Colonic mucosa (tissue), 4 donors: ENCODE data around the gene CCDC154. TPM values are rescaled to one million over a fixed set of nuclear protein-coding genes. Genes with fewer than 3 reads are reported as not detected.
A peak's percentile ranks its signal among the peaks of the same experiment; 100 is the strongest.

Source experiments
- DNase-seq: peaks from one replicate; pipeline ENCODE4 v3.0.0-alpha.2; 2020
- H3K27ac ChIP-seq: fragments of 200-600 bp; one replicate; pipeline ENCODE4 v1.8.0; 2021
- H3K27me3 ChIP-seq: fragments of 200-600 bp; one replicate; pipeline ENCODE4 v1.8.0; 2021
- H3K36me3 ChIP-seq: fragments of 200-600 bp; one replicate; pipeline ENCODE4 v1.8.0; 2021
- H3K4me1 ChIP-seq: fragments of 200-600 bp; one replicate; pipeline ENCODE4 v1.8.0; 2021; ENCODE audit warnings: mild to moderate bottlenecking
- H3K4me3 ChIP-seq: fragments of 200-600 bp; one replicate; pipeline ENCODE4 v1.8.0; 2021
- H3K9ac ChIP-seq, 2 donors: one replicate each; pipeline ENCODE4 v1.7.0; 2013; ENCODE audit warnings: control low read depth in 2 of 2, low read depth in 2 of 2, low read length in 2 of 2
- H3K9me3 ChIP-seq: fragments of 200-600 bp; one replicate; pipeline ENCODE4 v1.8.0; 2021
- intact Hi-C: fragments of 100-400 bp; cut with DNase I; formaldehyde crosslinking; loops from one replicate; pipeline ENCODE4 v1.14.1; 2022
- total RNA-seq, 2 donors: library from RNA; stranded (reverse); fragmentation: NEBNext Ultra II Directional in 1 of 2; extraction: Animal tissue kit (Norgen Biotek cat#: 25700) in 1 of 2; gene quantifications; one replicate each; pipeline ENCODE4 v1.2.1, GENCODE V29; 2021
- TF ChIP-seq, protein P1 (sequence below): fragments of 200-600 bp; IDR thresholded peaks from one replicate; pipeline ENCODE4 v1.8.0; 2022; ENCODE audit warnings: antibody characterized with exemption, mild to moderate bottlenecking
- donor health status: healthy.
- donor health status: DM: no; HTN: no; CAD: no.
- donor health status: DM: no; HTN: no; CAD: no.

The CCDC154 gene
- total RNA-seq, 2 donors from 2014 or later: 0.56 to 1.6 TPM

DNA sequence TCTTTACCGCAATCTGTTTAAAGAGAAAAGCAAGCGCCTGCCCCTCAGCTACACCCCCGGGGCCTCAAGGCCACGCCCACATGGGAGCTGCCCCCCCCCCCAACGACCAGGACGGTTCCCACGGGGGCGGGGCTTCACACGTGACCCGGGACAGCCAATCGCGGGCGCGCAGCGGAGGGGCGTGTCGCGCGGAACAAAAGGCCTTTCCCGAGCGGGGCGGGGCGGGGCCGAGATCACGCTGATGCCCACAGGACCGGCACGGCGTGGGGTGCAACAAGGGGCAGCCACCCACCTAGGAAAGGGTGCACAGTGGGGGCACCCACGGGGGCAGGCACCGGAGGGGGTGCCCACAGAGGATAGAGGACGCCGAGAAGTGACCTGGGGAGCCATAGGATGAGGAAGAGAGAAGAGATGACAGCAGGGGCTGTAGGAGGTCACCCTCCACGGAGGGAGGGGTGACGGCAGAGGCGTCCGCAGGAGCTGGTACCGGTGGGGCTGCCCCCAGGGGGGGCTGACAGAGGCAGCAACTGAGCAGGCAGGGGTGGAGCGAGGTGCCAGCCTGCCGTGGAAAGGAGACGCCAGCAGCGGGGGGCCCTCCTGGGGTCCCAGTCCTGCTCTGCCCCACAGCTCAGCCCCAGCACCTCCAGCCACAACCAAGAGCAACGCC is 36.1 kb downstream of the CCDC154 start:
- TF ChIP-seq, protein P1, sequence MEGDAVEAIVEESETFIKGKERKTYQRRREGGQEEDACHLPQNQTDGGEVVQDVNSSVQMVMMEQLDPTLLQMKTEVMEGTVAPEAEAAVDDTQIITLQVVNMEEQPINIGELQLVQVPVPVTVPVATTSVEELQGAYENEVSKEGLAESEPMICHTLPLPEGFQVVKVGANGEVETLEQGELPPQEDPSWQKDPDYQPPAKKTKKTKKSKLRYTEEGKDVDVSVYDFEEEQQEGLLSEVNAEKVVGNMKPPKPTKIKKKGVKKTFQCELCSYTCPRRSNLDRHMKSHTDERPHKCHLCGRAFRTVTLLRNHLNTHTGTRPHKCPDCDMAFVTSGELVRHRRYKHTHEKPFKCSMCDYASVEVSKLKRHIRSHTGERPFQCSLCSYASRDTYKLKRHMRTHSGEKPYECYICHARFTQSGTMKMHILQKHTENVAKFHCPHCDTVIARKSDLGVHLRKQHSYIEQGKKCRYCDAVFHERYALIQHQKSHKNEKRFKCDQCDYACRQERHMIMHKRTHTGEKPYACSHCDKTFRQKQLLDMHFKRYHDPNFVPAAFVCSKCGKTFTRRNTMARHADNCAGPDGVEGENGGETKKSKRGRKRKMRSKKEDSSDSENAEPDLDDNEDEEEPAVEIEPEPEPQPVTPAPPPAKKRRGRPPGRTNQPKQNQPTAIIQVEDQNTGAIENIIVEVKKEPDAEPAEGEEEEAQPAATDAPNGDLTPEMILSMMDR: no peak
- DNase-seq: peak; percentile 98
- H3K4me3 ChIP-seq: peak overlapping the region; percentile 40
- no peak overlapping the region for H3K27ac ChIP-seq
- H3K9ac ChIP-seq: peak overlapping the region; percentile 12 to 63
- intact Hi-C loops: no loop called here
- peaks cover 4% of the 10 kb centered on the region for H3K4me1 ChIP-seq
- H3K36me3 ChIP-seq: no peaks in the 10 kb centered on the region
- H3K27me3 ChIP-seq: no peaks in the 10 kb centered on the region
- H3K9me3 ChIP-seq: no peaks in the 10 kb centered on the region

DNA sequence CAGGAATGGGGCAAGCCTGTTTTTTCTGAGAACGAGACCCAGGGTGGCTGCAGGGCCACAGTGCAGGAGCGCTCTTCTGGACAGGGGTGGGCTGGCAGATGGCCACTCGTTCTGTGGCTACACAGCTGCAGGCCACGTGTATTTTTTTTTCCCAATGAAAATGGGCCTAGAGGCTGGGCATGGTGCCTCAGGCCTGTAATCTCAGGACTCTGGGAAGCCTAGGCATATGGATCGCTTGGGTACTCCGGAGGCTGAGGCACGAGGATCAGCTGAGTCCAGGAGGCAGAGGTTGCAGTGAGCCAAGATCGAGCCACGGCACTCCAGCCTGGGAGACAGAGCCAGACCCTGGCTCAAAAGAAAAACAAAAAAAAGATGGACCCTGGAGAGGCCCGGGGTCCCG is 36.6 kb downstream of the CCDC154 start:
- Histone ChIP-seq H3K36me3 (no peaks in the 10 kb centered on the region), H3K27me3 (no peaks in the 10 kb centered on the region), H3K4me1 (peaks cover 4% of the 10 kb centered on the region), H3K9ac (no peak overlapping the region), H3K4me3 (peak overlapping the region; percentile 40), H3K27ac (no peak overlapping the region), H3K9me3 (no peaks in the 10 kb centered on the region)
- TF ChIP-seq, protein P1: no peak
- DNase-seq: no peak
- intact Hi-C loops: no loop called here

DNA sequence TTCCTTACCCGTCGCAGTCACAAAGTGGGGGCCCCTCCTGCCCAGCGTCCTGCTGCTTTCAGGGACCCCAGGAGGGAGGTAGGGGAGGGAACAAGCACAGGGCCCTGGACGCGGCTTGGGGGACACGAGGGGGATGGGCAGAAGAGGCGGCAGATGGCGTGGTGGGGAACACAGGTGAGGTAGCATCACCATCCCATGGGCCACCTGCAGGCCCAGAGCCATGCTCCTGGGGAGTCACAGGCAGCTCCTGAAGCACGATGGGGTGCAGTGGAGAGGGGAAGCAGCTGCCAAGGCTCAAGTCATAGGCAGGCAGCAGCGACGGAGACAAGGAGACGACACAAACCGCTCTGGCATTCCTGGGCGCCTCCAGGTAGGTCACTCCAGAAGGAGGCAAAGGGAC is 40.6 kb downstream of the CCDC154 start:
- TF ChIP-seq, protein P1: no peak
- Histone ChIP-seq H3K9me3 (no peaks in the 10 kb centered on the region), H3K36me3 (peaks cover 6% of the 10 kb centered on the region), H3K27me3 (no peaks in the 10 kb centered on the region), H3K9ac (no peak overlapping the region), H3K4me1 (peaks cover 4% of the 10 kb centered on the region), H3K4me3 (no peak overlapping the region), H3K27ac (no peak overlapping the region)
- no peak for DNase-seq
- intact Hi-C loops: no loop called here

- H3K36me3 ChIP-seq: peaks cover 6% of the 10 kb centered on the region
- H3K9ac ChIP-seq: no peak overlapping the region
- no peaks in the 10 kb centered on the region for H3K9me3 ChIP-seq
- DNase-seq: no peak
- TF ChIP-seq, protein P1: no peak
- H3K4me3 ChIP-seq: no peak overlapping the region
- H3K27ac ChIP-seq: no peak overlapping the region
- intact Hi-C loops: no loop called here
- H3K4me1 ChIP-seq: no peaks in the 10 kb centered on the region
- no peaks in the 10 kb centered on the region for H3K27me3 ChIP-seq
Measured at GRCh38 chr16:1403036-1403435, 41.3 kb downstream of the CCDC154 start.

GRCh38 chr16:1401758-1402154 is 42.6 kb downstream of the CCDC154 start:
- Histone ChIP-seq H3K4me3 (no peak overlapping the region), H3K27me3 (no peaks in the 10 kb centered on the region), H3K9me3 (no peaks in the 10 kb centered on the region), H3K36me3 (peaks cover 6% of the 10 kb centered on the region), H3K27ac (no peak overlapping the region), H3K4me1 (no peaks in the 10 kb centered on the region), H3K9ac (no peak overlapping the region)
- DNase-seq: no peak
- intact Hi-C loops: no loop called here
- TF ChIP-seq, protein P1: no peak
